Loucy (cell line): ENCODE results near the gene IRS1.

Experiments
- H2AFZ ChIP-seq: fragments of 200-600 bp; sonication (generic); 2 replicates; pipeline ENCODE4 v1.6.0; 2016; ENCODE audit warnings: antibody characterized with exemption, mild to moderate bottlenecking, low read length, moderate library complexity
- H3F3A ChIP-seq: fragments of 200-600 bp; 2 replicates; pipeline ENCODE4 v1.6.0; 2016; ENCODE audit warnings: antibody characterized with exemption, low read depth, mild to moderate bottlenecking
- H3K27me3 ChIP-seq: fragments of 200-600 bp; sonication (generic); 2 replicates; pipeline ENCODE4 v1.6.1; 2014; ENCODE audit warnings: low read length, mild to moderate bottlenecking; ENCODE audit not compliant: insufficient read depth, poor library complexity, severe bottlenecking
- H3K36me3 ChIP-seq: fragments of 200-600 bp; sonication (generic); 2 replicates; pipeline ENCODE4 v1.6.1; 2016; ENCODE audit warnings: low read length; ENCODE audit not compliant: insufficient read depth
- H3K4me1 ChIP-seq: fragments of 200-600 bp; sonication (generic); 2 replicates; pipeline ENCODE4 v1.5.1; 2014; ENCODE audit warnings: low read length, mild to moderate bottlenecking; ENCODE audit not compliant: insufficient read depth, poor library complexity, severe bottlenecking
- H3K4me2 ChIP-seq: fragments of 200-600 bp; sonication (generic); 2 replicates; pipeline ENCODE4 v1.6.0; 2014; ENCODE audit warnings: antibody characterized with exemption, low read length, low read depth, mild to moderate bottlenecking; ENCODE audit not compliant: poor library complexity, severe bottlenecking
- H3K4me3 ChIP-seq: fragments of 200-600 bp; sonication (generic); 2 replicates; pipeline ENCODE4 v1.5.1; 2014; ENCODE audit warnings: low read length, mild to moderate bottlenecking, mixed read lengths; ENCODE audit not compliant: poor library complexity, severe bottlenecking
- H3K79me2 ChIP-seq: fragments of 200-600 bp; sonication (generic); 2 replicates; pipeline ENCODE4 v1.6.1; 2014; ENCODE audit warnings: low read length; ENCODE audit not compliant: insufficient read depth
- H3K9ac ChIP-seq: fragments of 200-600 bp; sonication (generic); 2 replicates; pipeline ENCODE4 v1.6.0; 2014; ENCODE audit warnings: mild to moderate bottlenecking, low read depth, low read length, moderate library complexity; ENCODE audit not compliant: poor library complexity, severe bottlenecking
- H3K9me2 ChIP-seq: fragments of 200-600 bp; sonication (generic); replicated peaks from 2 replicates; pipeline ENCODE4 v1.6.1; 2016; ENCODE audit warnings: low read depth, low read length, mixed read lengths
- H3K9me3 ChIP-seq: fragments of 200-600 bp; sonication (generic); 2 replicates; pipeline ENCODE4 v1.6.1; 2014; ENCODE audit warnings: mild to moderate bottlenecking, antibody characterized with exemption, low read length, low read depth; ENCODE audit not compliant: insufficient read depth
- H4K20me1 ChIP-seq: fragments of 200-600 bp; sonication (generic); 2 replicates; pipeline ENCODE4 v1.6.0; 2014; ENCODE audit warnings: antibody characterized with exemption, low read length, mild to moderate bottlenecking; ENCODE audit not compliant: insufficient read depth, poor library complexity, severe bottlenecking
- CTCF ChIP-seq: fragments of 200-600 bp; sonication (generic); conservative IDR thresholded peaks from 2 replicates; pipeline ENCODE4 v1.5.1; 2014; ENCODE audit warnings: mild to moderate bottlenecking, antibody characterized with exemption, low read length
- EZH2phosphoT487 ChIP-seq: fragments of 200-600 bp; IDR thresholded peaks from 2 replicates; pipeline ENCODE4 v1.6.1; 2018; ENCODE audit warnings: antibody characterized with exemption, mild to moderate bottlenecking, moderate library complexity, borderline replicate concordance

The IRS1 gene

GRCh38 chr2:226839161-226839560, 39.5 kb upstream of the IRS1 start:
- no peaks in the 10 kb centered on the region for H3K27me3 ChIP-seq
- H3K4me1 ChIP-seq: peaks cover 46% of the 10 kb centered on the region
- no peaks in the 10 kb centered on the region for H3K36me3 ChIP-seq
- peak overlapping the region; percentile 93 for H3K4me2 ChIP-seq
- H3K9me3 ChIP-seq: peaks cover 9% of the 10 kb centered on the region; the same call in 1 of the 2 replicates
- H3K4me3 ChIP-seq: peak overlapping the region; percentile 87
- no peak overlapping the region for H2AFZ ChIP-seq
- TF ChIP-seq EZH2phosphoT487: no peak
- no peak for TF ChIP-seq CTCF
- H3K79me2 ChIP-seq: peaks cover 47% of the 10 kb centered on the region
- peaks cover 10% of the 10 kb centered on the region; the same call in 1 of the 2 replicates for H3F3A ChIP-seq
- peak overlapping the region; percentile 30 for H3K9ac ChIP-seq
- no peaks in the 10 kb centered on the region for H3K9me2 ChIP-seq
- H4K20me1 ChIP-seq: peaks cover 9% of the 10 kb centered on the region

- Histone ChIP-seq H3K4me3 (peak overlapping the region; percentile 87), H2AFZ (no peak overlapping the region), H3K27me3 (no peaks in the 10 kb centered on the region), H3K79me2 (peaks cover 52% of the 10 kb centered on the region), H3F3A (peaks cover 10% of the 10 kb centered on the region; the same call in 1 of the 2 replicates), H3K4me1 (peaks cover 51% of the 10 kb centered on the region), H3K4me2 (peak overlapping the region; percentile 93), H3K9me2 (no peaks in the 10 kb centered on the region), H3K9me3 (peaks cover 9% of the 10 kb centered on the region; the same call in 1 of the 2 replicates), H4K20me1 (peaks cover 13% of the 10 kb centered on the region), H3K9ac (peak overlapping the region; percentile 97), H3K36me3 (no peaks in the 10 kb centered on the region)
- TF ChIP-seq EZH2phosphoT487: no peak
- no peak for TF ChIP-seq CTCF
These were observed 39.1 kb upstream of the IRS1 start for GRCh38 chr2:226838722-226839121.

GRCh38 chr2:226837787-226838603, 38.4 kb upstream of the IRS1 start:
- TF ChIP-seq EZH2phosphoT487 (no peak), CTCF (no peak)
- H3K27me3 ChIP-seq: no peaks in the 10 kb centered on the region
- H3F3A ChIP-seq: peaks cover 10% of the 10 kb centered on the region; the same call in 1 of the 2 replicates
- no peaks in the 10 kb centered on the region for H3K36me3 ChIP-seq
- peak overlapping the region; percentile 97 for H3K9ac ChIP-seq
- peak overlapping the region; percentile 87 for H3K4me3 ChIP-seq
- H3K9me3 ChIP-seq: peaks cover 9% of the 10 kb centered on the region; the same call in 1 of the 2 replicates
- H3K4me2 ChIP-seq: peak overlapping the region; percentile 93
- peaks cover 20% of the 10 kb centered on the region for H4K20me1 ChIP-seq
- H3K79me2 ChIP-seq: peaks cover 59% of the 10 kb centered on the region
- no peaks in the 10 kb centered on the region for H3K9me2 ChIP-seq
- no peak overlapping the region for H2AFZ ChIP-seq
- peaks cover 56% of the 10 kb centered on the region for H3K4me1 ChIP-seq
